HepG2 (cell line): ENCODE measurements around the gene GPSM1. TPM values are rescaled to one million over a fixed set of nuclear protein-coding genes. Genes with fewer than 3 reads are reported as not detected.
A peak's percentile ranks its signal among the peaks of the same experiment; 100 is the strongest.

Experiments used
- BCLAF1 ChIP-seq: fragments of 450-650 bp; IDR thresholded peaks from 2 replicates; pipeline ENCODE4 v1.6.1; 2017; ENCODE audit warnings: mild to moderate bottlenecking
- EHMT2 ChIP-seq: fragments of 200-600 bp; sonication (generic); IDR thresholded peaks from 2 replicates; pipeline ENCODE4 v1.7.0; 2017; ENCODE audit warnings: antibody characterized with exemption, low read depth, low read length, borderline replicate concordance
- ESRRA ChIP-seq: sonication (generic); formaldehyde crosslinking; IDR thresholded peaks from 2 replicates; pipeline ENCODE4 v1.5.1; 2020; ENCODE audit warnings: mild to moderate bottlenecking, low read depth, missing genetic modification reagents
- HDAC1 ChIP-seq: sonication (generic); formaldehyde crosslinking; IDR thresholded peaks from 2 replicates; pipeline ENCODE4 v1.5.1; 2020; ENCODE audit warnings: mild to moderate bottlenecking, missing genetic modification reagents
- KMT2B ChIP-seq: IDR thresholded peaks from 2 replicates; pipeline ENCODE4 v1.6.1; 2016; ENCODE audit warnings: missing genetic modification reagents, missing compliant biosample characterization
- MEF2D ChIP-seq: sonication (generic); formaldehyde crosslinking; IDR thresholded peaks from 2 replicates; pipeline ENCODE4 v1.5.1; 2020; ENCODE audit warnings: mild to moderate bottlenecking, missing genetic modification reagents
- NFE2 ChIP-seq: sonication (generic); formaldehyde crosslinking; IDR thresholded peaks from 2 replicates; pipeline ENCODE4 v1.4.0; 2020; ENCODE audit warnings: missing genetic modification reagents
- RBM39 ChIP-seq: fragments of 200-400 bp; formaldehyde crosslinking; IDR thresholded peaks from one replicate; pipeline ENCODE4 v1.6.1; 2018; ENCODE audit warnings: antibody characterized with exemption, mild to moderate bottlenecking, low read depth, low read length; ENCODE audit not compliant: poor library complexity, severe bottlenecking
- SAFB2 ChIP-seq: sonication (generic); formaldehyde crosslinking; IDR thresholded peaks from 2 replicates; pipeline ENCODE4 v1.5.1; 2020; ENCODE audit warnings: missing genetic modification reagents, low read depth, mild to moderate bottlenecking, borderline replicate concordance
- SATB2 ChIP-seq: sonication (generic); formaldehyde crosslinking; IDR thresholded peaks from 2 replicates; pipeline ENCODE4 v1.5.0; 2020; ENCODE audit warnings: missing genetic modification reagents
- ZBTB7B ChIP-seq: sonication (generic); formaldehyde crosslinking; IDR thresholded peaks from 2 replicates; pipeline ENCODE4 v1.4.0; 2020; ENCODE audit warnings: missing genetic modification reagents
- ZFX ChIP-seq: sonication (generic); formaldehyde crosslinking; IDR thresholded peaks from 2 replicates; pipeline ENCODE4 v1.4.0; 2020; ENCODE audit warnings: mild to moderate bottlenecking, low read depth, missing genetic modification reagents, moderate library complexity
- ZNF280B ChIP-seq: sonication (generic); formaldehyde crosslinking; IDR thresholded peaks from 2 replicates; pipeline ENCODE4 v1.5.0; 2020; ENCODE audit warnings: missing genetic modification reagents, mild to moderate bottlenecking, borderline replicate concordance
- ZNF33B ChIP-seq: sonication (generic); formaldehyde crosslinking; IDR thresholded peaks from 2 replicates; pipeline ENCODE4 v1.5.1; 2020; ENCODE audit warnings: mild to moderate bottlenecking, missing genetic modification reagents
- ZNF503 ChIP-seq: sonication (generic); formaldehyde crosslinking; IDR thresholded peaks from 2 replicates; pipeline ENCODE4 v1.4.0; 2020; ENCODE audit warnings: missing genetic modification reagents
- ZNF770 ChIP-seq: sonication (generic); formaldehyde crosslinking; IDR thresholded peaks from 2 replicates; pipeline ENCODE4 v1.5.0; 2020; ENCODE audit warnings: mild to moderate bottlenecking, missing genetic modification reagents
- ZNF784 ChIP-seq: sonication (generic); formaldehyde crosslinking; IDR thresholded peaks from 2 replicates; pipeline ENCODE4 v1.5.1; 2020; ENCODE audit warnings: missing genetic modification reagents, mild to moderate bottlenecking, borderline replicate concordance
- ZNF816 ChIP-seq: sonication (generic); formaldehyde crosslinking; IDR thresholded peaks from 2 replicates; pipeline ENCODE4 v1.8.0; 2022; ENCODE audit warnings: missing genetic modification reagents, mild to moderate bottlenecking, borderline replicate concordance
- polyA plus RNA-seq, 8 experiments: library from polyadenylated mRNA; depleted of rRNA in 3 of 8; stranded (reverse) in 7 of 8; unstranded in 1 of 8; fragments of >200 nt; fragmentation: Illumina TruSeq in 4 of 8; extraction: Trizol in 4 of 8; gene quantifications; 2 replicates each; pipeline versions ENCODE4 v1.2.1 to v1.2.3, GENCODE V29; 2011 to 2016; ENCODE audit warnings: low read depth in 4 of 8, missing spikeins in 1 of 8, mixed read lengths in 1 of 8; ENCODE audit not compliant: insufficient read depth in 1 of 8
- total RNA-seq, 5 experiments: library from RNA; depleted of rRNA; stranded (reverse); fragments of >200 nt; fragmentation: Illumina TruSeq; extraction: Trizol; gene quantifications; 2 replicates each; pipeline ENCODE4 v1.2.3, GENCODE V29; 2016; ENCODE audit warnings: low read depth in 1 of 5

GPSM1 gene
- total and polyA plus RNA-seq, 2 of the 13 experiments (the other 11 are each of a cell fraction or from before 2014, with no cell fraction given), result 1.0 to 2.4 TPM

GRCh38 chr9:136373300-136374182 lies 46.2 kb downstream of the GPSM1 start, which contains the start of gene CARD9 (continued):
- no peak for TF ChIP-seq ZNF280B
- no peak; the same call in 1 of the 2 replicates for TF ChIP-seq ZBTB7B
- no peak for TF ChIP-seq SATB2 (CRISPR knock-in tag)
- TF ChIP-seq ESRRA (CRISPR knock-in tag), result no peak
- TF ChIP-seq NFE2 (CRISPR knock-in tag), result no peak
- TF ChIP-seq SAFB2 (CRISPR knock-in tag), result no peak
- no peak for TF ChIP-seq ZNF33B (CRISPR knock-in tag)
- TF ChIP-seq BCLAF1, result no peak
- 0 out of 2 replicates have a peak, but pooled peaks have one; percentile 32 for TF ChIP-seq HDAC1 (CRISPR knock-in tag)
- no peak for TF ChIP-seq ZNF816 (CRISPR knock-in tag)
- no peak for TF ChIP-seq ZNF770 (CRISPR knock-in tag)
- no peak for TF ChIP-seq EHMT2
- no peak for TF ChIP-seq ZNF784
- TF ChIP-seq MEF2D (CRISPR knock-in tag), result no peak
- no peak for TF ChIP-seq ZNF503 (CRISPR knock-in tag)
- TF ChIP-seq KMT2B (CRISPR knock-in tag), result no peak
- TF ChIP-seq RBM39, result no peak
- TF ChIP-seq ZFX (CRISPR knock-in tag), result peak; percentile 41; the same call in 1 of the 2 replicates
